GM23338 (cell line): ENCODE measurements around the gene ETV1. TPM values are rescaled to one million over a fixed set of nuclear protein-coding genes. Genes with fewer than 3 reads are reported as not detected.

Experiments
- ATAC-seq: fragments of 200-7000 bp; cut with Tn5 transposase; 3 replicates; pipeline ENCODE4 v1.9.1; 2020
- DNase-seq: peaks from one replicate; pipeline ENCODE4 v3.0.0-alpha.2; 2015; ENCODE audit warnings: low spot score
- H2AFZ ChIP-seq: fragments of 200-600 bp; sonication (generic); 2 replicates; pipeline ENCODE4 v1.8.0; 2016; ENCODE audit warnings: antibody characterized with exemption, mild to moderate bottlenecking, moderate library complexity
- H3F3A ChIP-seq: fragments of 200-600 bp; sonication (generic); replicated peaks from 2 replicates; pipeline ENCODE4 v1.8.0; 2017; ENCODE audit warnings: antibody characterized with exemption, mixed run types, low read depth
- H3K27ac ChIP-seq: fragments of 200-600 bp; sonication (generic); 2 replicates; pipeline ENCODE4 v1.6.1; 2016; ENCODE audit warnings: low read depth
- H3K27me3 ChIP-seq: fragments of 200-600 bp; sonication (generic); 2 replicates; pipeline ENCODE4 v1.8.0; 2016; ENCODE audit warnings: mild to moderate bottlenecking, mixed run types, moderate library complexity; ENCODE audit not compliant: insufficient read depth
- H3K36me3 ChIP-seq: fragments of 200-600 bp; sonication (generic); 2 replicates; pipeline ENCODE4 v1.8.0; 2016; ENCODE audit warnings: mild to moderate bottlenecking; ENCODE audit not compliant: insufficient read depth
- H3K4me1 ChIP-seq: fragments of 200-600 bp; sonication (generic); 2 replicates; pipeline ENCODE4 v1.8.0; 2016; ENCODE audit warnings: mild to moderate bottlenecking, moderate library complexity; ENCODE audit not compliant: insufficient read depth
- H3K4me2 ChIP-seq: fragments of 200-600 bp; sonication (generic); 2 replicates; pipeline ENCODE4 v1.7.1; 2017; ENCODE audit warnings: mixed run types
- H3K4me3 ChIP-seq: fragments of 200-600 bp; sonication (generic); 2 replicates; pipeline ENCODE4 v1.6.1; 2016; ENCODE audit warnings: mixed run types
- H3K79me2 ChIP-seq: fragments of 200-600 bp; sonication (generic); replicated peaks from 2 replicates; pipeline ENCODE4 v1.8.0; 2017; ENCODE audit warnings: mild to moderate bottlenecking; ENCODE audit not compliant: insufficient read depth
- H3K9me2 ChIP-seq: fragments of 200-600 bp; sonication (generic); 2 replicates; pipeline ENCODE4 v1.8.0; 2017; ENCODE audit not compliant: insufficient read depth
- H4K20me1 ChIP-seq: fragments of 200-600 bp; sonication (generic); replicated peaks from 2 replicates; pipeline ENCODE4 v1.8.0; 2017; ENCODE audit warnings: mild to moderate bottlenecking; ENCODE audit not compliant: insufficient read depth
- H3K27ac Mint-ChIP-seq: 2 replicates; pipeline ENCODE4 v1.8.0; 2020; ENCODE audit warnings: inconsistent platforms, mild to moderate bottlenecking, moderate library complexity, mixed read lengths
- H3K27me3 Mint-ChIP-seq: 3 replicates; pipeline ENCODE4 v1.8.0; 2022; ENCODE audit warnings: low read depth, mild to moderate bottlenecking, moderate library complexity, mixed read lengths, inconsistent platforms; ENCODE audit not compliant: insufficient read depth, poor library complexity
- H3K36me3 Mint-ChIP-seq: 3 replicates; pipeline ENCODE4 v1.8.0; 2021; ENCODE audit warnings: low read depth, mild to moderate bottlenecking, inconsistent platforms, moderate library complexity, mixed read lengths
- H3K4me1 Mint-ChIP-seq: 3 replicates; pipeline ENCODE4 v1.8.0; 2020; ENCODE audit warnings: mild to moderate bottlenecking, inconsistent platforms, mixed read lengths
- H3K4me3 Mint-ChIP-seq: 3 replicates; pipeline ENCODE4 v1.8.0; 2021; ENCODE audit warnings: moderate library complexity, mild to moderate bottlenecking, inconsistent platforms, mixed read lengths
- H3K9me3 Mint-ChIP-seq: 3 replicates; pipeline ENCODE4 v1.8.0; 2020; ENCODE audit warnings: moderate library complexity, mild to moderate bottlenecking, inconsistent platforms, mixed read lengths
- CREB1 ChIP-seq: fragments of 250-450 bp; sonication (Bioruptor Pico); IDR thresholded peaks from 2 replicates; pipeline ENCODE4 v1.5.0; 2020; ENCODE audit warnings: low read depth, mild to moderate bottlenecking, moderate library complexity
- NANOG ChIP-seq: IDR thresholded peaks from 2 replicates; pipeline ENCODE4 v1.6.1; 2016; ENCODE audit warnings: antibody characterized with exemption, borderline replicate concordance
- STAT1 ChIP-seq: IDR thresholded peaks from one replicate; pipeline ENCODE4 v1.6.1; 2016; ENCODE audit warnings: antibody characterized with exemption; ENCODE audit not compliant: unreplicated experiment
- ZNF462 ChIP-seq: fragments of 250-450 bp; sonication (Bioruptor Pico); IDR thresholded peaks from 2 replicates; pipeline ENCODE4 v1.5.0; 2020; ENCODE audit warnings: mild to moderate bottlenecking, moderate library complexity
- polyA plus RNA-seq: library from polyadenylated mRNA; unstranded; fragments of >200 nt; fragmentation: Nextera tagmentation; extraction: Ambion mirVana; gene quantifications from 2 replicates; pipeline ENCODE4 v1.2.1, GENCODE V29; 2016
- total RNA-seq: library from RNA; depleted of rRNA; stranded (reverse); fragments of >200 nt; shearing (Covaris generic); gene quantifications from 2 replicates; pipeline ENCODE4 v1.2.3, GENCODE V29; 2014
- TF ChIP-seq, protein P1 (sequence below): IDR thresholded peaks from one replicate; pipeline ENCODE4 v1.6.1; 2018; ENCODE audit warnings: antibody characterized with exemption; ENCODE audit not compliant: unreplicated experiment

Gene ETV1
- total and polyA plus RNA-seq, 2 experiments from 2014 or later = 49.4 to 61.9 TPM

GRCh38 chr7:13984831-13985685 lies 4.4 kb downstream of the ETV1 start:
- H3K27me3 Mint-ChIP-seq = no peaks in the 10 kb centered on the region
- no peaks in the 10 kb centered on the region for H3K9me3 Mint-ChIP-seq
- peak overlapping the region; percentile 93 for H3K4me2 ChIP-seq
- peaks cover 48% of the 10 kb centered on the region for H3K4me1 Mint-ChIP-seq
- H3K4me3 ChIP-seq = peak overlapping the region; percentile 67
- H3K79me2 ChIP-seq = peaks cover 72% of the 10 kb centered on the region
- H3K27ac Mint-ChIP-seq = peak overlapping the region; percentile 92
- peak overlapping the region; percentile 34 for H3K27ac ChIP-seq
- no peaks in the 10 kb centered on the region for H3K27me3 ChIP-seq
- ATAC-seq = no peak
- H3K4me1 ChIP-seq = peaks cover 63% of the 10 kb centered on the region
- no peaks in the 10 kb centered on the region for H4K20me1 ChIP-seq
- TF ChIP-seq NANOG (peak; percentile 96), STAT1 (no peak)
- peaks cover 13% of the 10 kb centered on the region; the same call in 2 of the 3 replicates for H3K36me3 Mint-ChIP-seq
- H3K36me3 ChIP-seq = no peaks in the 10 kb centered on the region
- H3K9me2 ChIP-seq = no peaks in the 10 kb centered on the region
- 0 out of 2 replicates have a peak, but pooled peaks cover 2% of the 10 kb centered on the region for H3F3A ChIP-seq
- no peak overlapping the region for H2AFZ ChIP-seq
- peak; percentile 52 for DNase-seq
- no peak overlapping the region for H3K4me3 Mint-ChIP-seq

GRCh38 chr7:13984061-13984460 lies 5.4 kb downstream of the ETV1 start:
- Mint-ChIP-seq H3K36me3 (peaks cover 13% of the 10 kb centered on the region; the same call in 2 of the 3 replicates), H3K4me3 (no peak overlapping the region), H3K4me1 (peaks cover 55% of the 10 kb centered on the region), H3K27ac (peak overlapping the region; percentile 90), H3K27me3 (no peaks in the 10 kb centered on the region), H3K9me3 (no peaks in the 10 kb centered on the region)
- Histone ChIP-seq H3F3A (no peaks in the 10 kb centered on the region), H3K4me3 (peak overlapping the region; percentile 67), H3K27me3 (no peaks in the 10 kb centered on the region), H4K20me1 (no peaks in the 10 kb centered on the region), H3K79me2 (peaks cover 82% of the 10 kb centered on the region), H3K36me3 (no peaks in the 10 kb centered on the region), H3K9me2 (no peaks in the 10 kb centered on the region), H2AFZ (no peak overlapping the region), H3K4me1 (peaks cover 73% of the 10 kb centered on the region), H3K27ac (no peak overlapping the region), H3K4me2 (peak overlapping the region; percentile 93)
- no peak for ATAC-seq
- TF ChIP-seq, protein P1, sequence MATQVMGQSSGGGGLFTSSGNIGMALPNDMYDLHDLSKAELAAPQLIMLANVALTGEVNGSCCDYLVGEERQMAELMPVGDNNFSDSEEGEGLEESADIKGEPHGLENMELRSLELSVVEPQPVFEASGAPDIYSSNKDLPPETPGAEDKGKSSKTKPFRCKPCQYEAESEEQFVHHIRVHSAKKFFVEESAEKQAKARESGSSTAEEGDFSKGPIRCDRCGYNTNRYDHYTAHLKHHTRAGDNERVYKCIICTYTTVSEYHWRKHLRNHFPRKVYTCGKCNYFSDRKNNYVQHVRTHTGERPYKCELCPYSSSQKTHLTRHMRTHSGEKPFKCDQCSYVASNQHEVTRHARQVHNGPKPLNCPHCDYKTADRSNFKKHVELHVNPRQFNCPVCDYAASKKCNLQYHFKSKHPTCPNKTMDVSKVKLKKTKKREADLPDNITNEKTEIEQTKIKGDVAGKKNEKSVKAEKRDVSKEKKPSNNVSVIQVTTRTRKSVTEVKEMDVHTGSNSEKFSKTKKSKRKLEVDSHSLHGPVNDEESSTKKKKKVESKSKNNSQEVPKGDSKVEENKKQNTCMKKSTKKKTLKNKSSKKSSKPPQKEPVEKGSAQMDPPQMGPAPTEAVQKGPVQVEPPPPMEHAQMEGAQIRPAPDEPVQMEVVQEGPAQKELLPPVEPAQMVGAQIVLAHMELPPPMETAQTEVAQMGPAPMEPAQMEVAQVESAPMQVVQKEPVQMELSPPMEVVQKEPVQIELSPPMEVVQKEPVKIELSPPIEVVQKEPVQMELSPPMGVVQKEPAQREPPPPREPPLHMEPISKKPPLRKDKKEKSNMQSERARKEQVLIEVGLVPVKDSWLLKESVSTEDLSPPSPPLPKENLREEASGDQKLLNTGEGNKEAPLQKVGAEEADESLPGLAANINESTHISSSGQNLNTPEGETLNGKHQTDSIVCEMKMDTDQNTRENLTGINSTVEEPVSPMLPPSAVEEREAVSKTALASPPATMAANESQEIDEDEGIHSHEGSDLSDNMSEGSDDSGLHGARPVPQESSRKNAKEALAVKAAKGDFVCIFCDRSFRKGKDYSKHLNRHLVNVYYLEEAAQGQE = no peak
- TF ChIP-seq CREB1 (CRISPR knock-in tag) = no peak
- no peak for TF ChIP-seq ZNF462 (CRISPR knock-in tag)
- no peak for DNase-seq
